Skeletal muscle satellite cell (primary cell): ENCODE results near the gene IGF2.
A peak's percentile ranks its signal among the peaks of the same experiment; 100 is the strongest.

Experiments
- H3K27me3 ChIP-seq: 2 replicates; pipeline ENCODE4 v1.7.0; 2013; ENCODE audit warnings: low read length; ENCODE audit not compliant: control insufficient read depth, insufficient read depth
- H3K36me3 ChIP-seq: 2 replicates; pipeline ENCODE4 v1.7.0; 2013; ENCODE audit warnings: mild to moderate bottlenecking, control low read depth, low read length; ENCODE audit not compliant: insufficient read depth
- H3K4me1 ChIP-seq: 2 replicates; pipeline ENCODE4 v1.7.0; 2013; ENCODE audit warnings: low read length; ENCODE audit not compliant: control insufficient read depth, insufficient read depth
- H3K4me2 ChIP-seq: 2 replicates; pipeline ENCODE4 v1.7.0; 2013; ENCODE audit warnings: mild to moderate bottlenecking, low read length
- H3K4me3 ChIP-seq: 2 replicates; pipeline ENCODE4 v1.7.0; 2013; ENCODE audit warnings: low read length
- H3K9ac ChIP-seq: 2 replicates; pipeline ENCODE4 v1.7.0; 2013; ENCODE audit warnings: mild to moderate bottlenecking, low read depth, low read length, moderate library complexity
- H3K9me3 ChIP-seq: replicated peaks from 2 replicates; pipeline ENCODE4 v1.7.0; 2013; ENCODE audit warnings: mild to moderate bottlenecking, control low read depth, low read length

IGF2 gene

GRCh38 chr11:2138431-2139122, 612 bp downstream of the IGF2 start:
- peaks cover 32% of the 10 kb centered on the region for H3K4me1 ChIP-seq
- peak overlapping the region; percentile 72 for H3K4me3 ChIP-seq
- peak overlapping the region; percentile 75 for H3K9ac ChIP-seq
- no peaks in the 10 kb centered on the region for H3K9me3 ChIP-seq
- H3K4me2 ChIP-seq = peak overlapping the region; percentile 83
- H3K36me3 ChIP-seq = peaks cover under 1% of the 10 kb centered on the region
- peaks cover 26% of the 10 kb centered on the region for H3K27me3 ChIP-seq

GRCh38 chr11:2138068-2138430, 1.1 kb downstream of the IGF2 start:
- H3K4me3 ChIP-seq = peak overlapping the region; percentile 72
- peaks cover 5% of the 10 kb centered on the region for H3K36me3 ChIP-seq
- H3K4me2 ChIP-seq = peak overlapping the region; percentile 83
- H3K27me3 ChIP-seq = peaks cover 22% of the 10 kb centered on the region
- no peaks in the 10 kb centered on the region for H3K9me3 ChIP-seq
- peaks cover 29% of the 10 kb centered on the region for H3K4me1 ChIP-seq
- peak overlapping the region; percentile 75 for H3K9ac ChIP-seq

GRCh38 chr11:2137202-2138067, 1.8 kb downstream of the IGF2 start:
- Histone ChIP-seq H3K9me3 (no peaks in the 10 kb centered on the region), H3K4me2 (peak overlapping the region; percentile 83), H3K27me3 (peaks cover 22% of the 10 kb centered on the region), H3K4me1 (peaks cover 22% of the 10 kb centered on the region), H3K4me3 (peak overlapping the region; percentile 72), H3K36me3 (peaks cover 5% of the 10 kb centered on the region), H3K9ac (peak overlapping the region; percentile 75)

- peaks cover 17% of the 10 kb centered on the region for H3K4me1 ChIP-seq
- peak overlapping the region; percentile 26 for H3K9ac ChIP-seq
- no peaks in the 10 kb centered on the region for H3K9me3 ChIP-seq
- peaks cover 22% of the 10 kb centered on the region for H3K27me3 ChIP-seq
- peaks cover 5% of the 10 kb centered on the region for H3K36me3 ChIP-seq
- peak overlapping the region; percentile 83 for H3K4me2 ChIP-seq
- H3K4me3 ChIP-seq = peak overlapping the region; percentile 72
Observed at GRCh38 chr11:2136952-2137201, 2.3 kb downstream of the IGF2 start.

GRCh38 chr11:2136209-2136951, 2.8 kb downstream of the IGF2 start:
- peaks cover 15% of the 10 kb centered on the region for H3K4me1 ChIP-seq
- H3K4me3 ChIP-seq = peak overlapping the region; percentile 72
- H3K27me3 ChIP-seq = peaks cover 17% of the 10 kb centered on the region

GRCh38 chr11:2135648-2136201, 3.5 kb downstream of the IGF2 start:
- Histone ChIP-seq H3K27me3 (peaks cover 11% of the 10 kb centered on the region), H3K9me3 (no peaks in the 10 kb centered on the region), H3K9ac (no peak overlapping the region), H3K4me3 (peak overlapping the region; percentile 72), H3K4me2 (peak overlapping the region; percentile 83), H3K36me3 (peaks cover 5% of the 10 kb centered on the region), H3K4me1 (peaks cover 14% of the 10 kb centered on the region)

More at GRCh38 chr11:2136209-2136951, 2.8 kb downstream of the IGF2 start:
- Histone ChIP-seq H3K36me3 (peaks cover 5% of the 10 kb centered on the region), H3K4me2 (peak overlapping the region; percentile 83), H3K9me3 (no peaks in the 10 kb centered on the region), H3K9ac (peak overlapping the region; percentile 26)

GRCh38 chr11:2135018-2135569, 4.1 kb downstream of the IGF2 start:
- no peaks in the 10 kb centered on the region for H3K9me3 ChIP-seq
- H3K27me3 ChIP-seq = peaks cover 8% of the 10 kb centered on the region
- H3K36me3 ChIP-seq = peaks cover 5% of the 10 kb centered on the region
- H3K4me3 ChIP-seq = peak overlapping the region; percentile 34
- H3K9ac ChIP-seq = no peak overlapping the region
- peak overlapping the region; percentile 83 for H3K4me2 ChIP-seq
- H3K4me1 ChIP-seq = peaks cover 10% of the 10 kb centered on the region

- no peak overlapping the region for H3K4me3 ChIP-seq
- H3K4me1 ChIP-seq = peaks cover 10% of the 10 kb centered on the region
- H3K9ac ChIP-seq = no peak overlapping the region
- peaks cover 5% of the 10 kb centered on the region for H3K36me3 ChIP-seq
- H3K4me2 ChIP-seq = peak overlapping the region; percentile 83
- peaks cover 3% of the 10 kb centered on the region for H3K27me3 ChIP-seq
- H3K9me3 ChIP-seq = no peaks in the 10 kb centered on the region
Observed at GRCh38 chr11:2134022-2135010, 4.9 kb downstream of the IGF2 start.

GRCh38 chr11:2133241-2134021, 5.8 kb downstream of the IGF2 start:
- Histone ChIP-seq H3K4me2 (no peak overlapping the region), H3K9me3 (no peaks in the 10 kb centered on the region), H3K27me3 (peaks cover 3% of the 10 kb centered on the region), H3K36me3 (peaks cover 5% of the 10 kb centered on the region), H3K4me1 (peaks cover 10% of the 10 kb centered on the region), H3K9ac (no peak overlapping the region), H3K4me3 (no peak overlapping the region)

- Histone ChIP-seq H3K27me3 (peaks cover 3% of the 10 kb centered on the region), H3K9ac (no peak overlapping the region), H3K4me1 (peaks cover 10% of the 10 kb centered on the region), H3K4me3 (no peak overlapping the region), H3K9me3 (no peaks in the 10 kb centered on the region), H3K4me2 (no peak overlapping the region), H3K36me3 (peaks cover 5% of the 10 kb centered on the region)
Observed at GRCh38 chr11:2132874-2133240, 6.3 kb downstream of the IGF2 start.
